PC-3 (cell line): ENCODE measurements around the gene SCAP. TPM values are rescaled to one million over a fixed set of nuclear protein-coding genes. Genes with fewer than 3 reads are reported as not detected.

Experiments
- ATAC-seq: fragments of 200-7000 bp; cut with Tn5 transposase; 2 replicates; pipeline ENCODE4 v1.9.1; 2020; ENCODE audit warnings: mild to moderate bottlenecking, moderate library complexity
- BruUV-seq: library from RNA; stranded (reverse); fragments of 400-500 nt; replicated peaks from 2 replicates; lab custom pipeline; 2021; lab: Mats Ljungman, UMichigan
- CTCF ChIA-PET: fragments of 300-600 bp; sonication (Branson Sonifier 250); formaldehyde crosslinking; loops from one replicate; lab custom pipeline; 2022; ENCODE audit warnings: antibody characterized with exemption; lab: Charles Lee
- POLR2A ChIA-PET: fragments of 300-600 bp; sonication (Branson Sonifier 250); formaldehyde crosslinking; loops from one replicate; lab custom pipeline; 2022; ENCODE audit warnings: antibody characterized with exemption; ENCODE audit not compliant: unreplicated experiment; lab: Charles Lee
- DNase-seq: peaks from one replicate; pipeline ENCODE4 v3.0.0-alpha.2; 2015
- H2AFZ ChIP-seq: fragments of 300-600 bp; sonication (generic); 2 replicates; pipeline ENCODE4 v1.6.0; 2016; ENCODE audit warnings: antibody characterized with exemption, low read length
- H3F3A ChIP-seq: fragments of 300-600 bp; sonication (generic); one replicate; pipeline ENCODE4 v1.6.0; 2017; ENCODE audit warnings: antibody characterized with exemption, low read length, control low read depth, mild to moderate bottlenecking; ENCODE audit not compliant: unreplicated experiment
- H3K27ac ChIP-seq: fragments of 300-600 bp; sonication (generic); 2 replicates; pipeline ENCODE4 v1.5.1; 2016; ENCODE audit warnings: mild to moderate bottlenecking, low read length
- H3K27me3 ChIP-seq: fragments of 300-600 bp; sonication (generic); 2 replicates; pipeline ENCODE4 v1.6.1; 2016; ENCODE audit warnings: low read length, mixed read lengths
- H3K36me3 ChIP-seq: fragments of 300-600 bp; sonication (generic); 2 replicates; pipeline ENCODE4 v1.6.1; 2016; ENCODE audit warnings: low read depth, mixed run types, low read length, mixed read lengths
- H3K4me1 ChIP-seq: fragments of 300-600 bp; sonication (generic); 2 replicates; pipeline ENCODE4 v1.5.1; 2016; ENCODE audit warnings: low read length; ENCODE audit not compliant: insufficient read depth
- H3K4me2 ChIP-seq: fragments of 300-600 bp; sonication (generic); 2 replicates; pipeline ENCODE4 v1.6.0; 2016; ENCODE audit warnings: low read length
- H3K4me3 ChIP-seq: fragments of 300-600 bp; sonication (generic); 2 replicates; pipeline ENCODE4 v1.5.1; 2016; ENCODE audit warnings: mild to moderate bottlenecking, low read length, mixed read lengths
- H3K79me2 ChIP-seq: fragments of 300-600 bp; sonication (generic); 2 replicates; pipeline ENCODE4 v1.6.1; 2017; ENCODE audit warnings: low read length, mixed read lengths
- H3K9ac ChIP-seq: fragments of 300-600 bp; sonication (generic); 2 replicates; pipeline ENCODE4 v1.6.0; 2016; ENCODE audit warnings: mild to moderate bottlenecking, low read length
- H3K9me2 ChIP-seq: fragments of 300-600 bp; sonication (generic); replicated peaks from 2 replicates; pipeline ENCODE4 v1.6.1; 2016; ENCODE audit warnings: mixed run types, low read length, mixed read lengths
- H3K9me3 ChIP-seq: fragments of 300-600 bp; sonication (generic); 2 replicates; pipeline ENCODE4 v1.6.1; 2016; ENCODE audit warnings: low read length, mixed read lengths
- H4K20me1 ChIP-seq: fragments of 300-600 bp; sonication (generic); 2 replicates; pipeline ENCODE4 v1.6.1; 2016; ENCODE audit warnings: low read length, mixed read lengths
- EZH2 ChIP-seq: fragments of 300-600 bp; sonication (generic); IDR thresholded peaks from one replicate; pipeline ENCODE4 v1.6.1; 2017; ENCODE audit warnings: antibody characterized with exemption, mild to moderate bottlenecking, low read length; ENCODE audit not compliant: unreplicated experiment
- EZH2phosphoT487 ChIP-seq: fragments of 300-600 bp; sonication (generic); IDR thresholded peaks from 2 replicates; pipeline ENCODE4 v1.6.1; 2018; ENCODE audit warnings: mild to moderate bottlenecking, antibody characterized with exemption, low read length, borderline replicate concordance
- intact Hi-C: fragments of 100-400 bp; cut with micrococcal nuclease; formaldehyde crosslinking; loops from 2 replicates; pipeline ENCODE4 v1.9.0; 2023
- total RNA-seq: library from RNA; depleted of rRNA; stranded (reverse); fragments of >200 nt; gene quantifications from 2 replicates; pipeline ENCODE4 v1.2.3, GENCODE V29; 2014
- TF ChIP-seq, protein P1 (sequence below): fragments of 300-600 bp; sonication (generic); conservative IDR thresholded peaks from 2 replicates; pipeline ENCODE4 v1.5.1; 2017; ENCODE audit warnings: antibody characterized with exemption, low read depth, mild to moderate bottlenecking, low read length

Gene SCAP
- total RNA-seq, 1 experiment from 2014 or later, result 84.7 TPM

DNA sequence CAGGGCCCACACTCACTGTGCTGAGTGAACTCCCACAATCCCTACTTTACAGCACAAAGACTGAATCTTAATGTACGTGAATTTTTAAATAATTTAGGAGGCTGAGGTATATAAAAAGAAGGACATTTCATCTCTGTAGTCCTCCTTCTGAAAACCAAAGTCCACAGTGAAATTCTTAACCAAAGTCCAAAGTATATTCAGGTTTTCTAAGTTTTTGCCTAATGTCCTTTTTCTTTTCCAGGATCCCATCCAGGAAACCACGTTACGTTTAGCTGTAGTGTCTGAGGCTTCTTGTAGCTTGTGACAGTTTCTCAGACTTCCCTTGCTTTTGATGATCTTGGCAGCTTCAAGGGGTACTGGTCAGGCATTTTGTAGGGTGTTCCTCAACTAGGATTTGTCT, 44.5 kb downstream of the SCAP start:
- Histone ChIP-seq H3K36me3 (peaks cover 32% of the 10 kb centered on the region), H3K4me2 (no peak overlapping the region), H4K20me1 (no peaks in the 10 kb centered on the region), H3K9me2 (no peaks in the 10 kb centered on the region), H3K9ac (no peak overlapping the region), H3K27me3 (no peaks in the 10 kb centered on the region), H3K27ac (no peak overlapping the region), H2AFZ (no peak overlapping the region), H3K4me3 (no peak overlapping the region), H3F3A (no peaks in the 10 kb centered on the region), H3K4me1 (peaks cover 12% of the 10 kb centered on the region), H3K79me2 (no peaks in the 10 kb centered on the region), H3K9me3 (no peaks in the 10 kb centered on the region)
- ChIA-PET POLR2A (no interaction called here), CTCF (no interaction called here)
- ATAC-seq (no peak), DNase-seq (no peak)
- TF ChIP-seq, protein P1, sequence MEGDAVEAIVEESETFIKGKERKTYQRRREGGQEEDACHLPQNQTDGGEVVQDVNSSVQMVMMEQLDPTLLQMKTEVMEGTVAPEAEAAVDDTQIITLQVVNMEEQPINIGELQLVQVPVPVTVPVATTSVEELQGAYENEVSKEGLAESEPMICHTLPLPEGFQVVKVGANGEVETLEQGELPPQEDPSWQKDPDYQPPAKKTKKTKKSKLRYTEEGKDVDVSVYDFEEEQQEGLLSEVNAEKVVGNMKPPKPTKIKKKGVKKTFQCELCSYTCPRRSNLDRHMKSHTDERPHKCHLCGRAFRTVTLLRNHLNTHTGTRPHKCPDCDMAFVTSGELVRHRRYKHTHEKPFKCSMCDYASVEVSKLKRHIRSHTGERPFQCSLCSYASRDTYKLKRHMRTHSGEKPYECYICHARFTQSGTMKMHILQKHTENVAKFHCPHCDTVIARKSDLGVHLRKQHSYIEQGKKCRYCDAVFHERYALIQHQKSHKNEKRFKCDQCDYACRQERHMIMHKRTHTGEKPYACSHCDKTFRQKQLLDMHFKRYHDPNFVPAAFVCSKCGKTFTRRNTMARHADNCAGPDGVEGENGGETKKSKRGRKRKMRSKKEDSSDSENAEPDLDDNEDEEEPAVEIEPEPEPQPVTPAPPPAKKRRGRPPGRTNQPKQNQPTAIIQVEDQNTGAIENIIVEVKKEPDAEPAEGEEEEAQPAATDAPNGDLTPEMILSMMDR, result no peak
- TF ChIP-seq EZH2 (no peak), EZH2phosphoT487 (no peak)
- BruUV-seq, result no TSS peak
- intact Hi-C loops, result no loop called here

DNA sequence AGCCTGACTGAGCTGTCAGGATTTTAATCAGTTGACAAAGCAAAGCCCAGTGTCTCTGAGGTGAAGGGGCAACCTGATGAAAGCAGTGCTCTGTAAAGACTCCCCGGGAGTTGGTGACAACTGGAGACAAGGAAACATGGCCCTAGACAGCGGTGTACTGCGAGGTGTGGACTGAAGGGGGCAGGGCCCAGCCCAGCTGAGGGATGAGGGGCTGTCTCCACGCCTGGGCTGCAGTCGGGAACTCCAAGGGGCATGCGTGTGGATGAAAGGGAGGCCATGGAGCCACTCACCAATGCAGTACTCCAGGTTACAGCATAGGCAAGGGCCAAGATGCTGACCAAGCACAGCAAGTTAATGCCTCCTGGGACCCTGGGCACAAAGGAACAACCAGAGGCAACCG, 45.1 kb downstream of the SCAP start:
- TF ChIP-seq EZH2phosphoT487 (no peak), EZH2 (no peak)
- TF ChIP-seq, protein P1, result no peak
- no peaks in the 10 kb centered on the region for H3K9me2 ChIP-seq
- CTCF ChIA-PET, result no interaction called here
- intact Hi-C loops, result no loop called here
- no peak overlapping the region for H2AFZ ChIP-seq
- no peaks in the 10 kb centered on the region for H3K27me3 ChIP-seq
- H3K9me3 ChIP-seq, result no peaks in the 10 kb centered on the region
- H3K79me2 ChIP-seq, result no peaks in the 10 kb centered on the region
- H3K9ac ChIP-seq, result no peak overlapping the region
- POLR2A ChIA-PET, result no interaction called here
- ATAC-seq (no peak), DNase-seq (no peak)
- H3K36me3 ChIP-seq, result peaks cover 32% of the 10 kb centered on the region
- H3K27ac ChIP-seq, result no peak overlapping the region
- no peaks in the 10 kb centered on the region for H3F3A ChIP-seq
- no peaks in the 10 kb centered on the region for H4K20me1 ChIP-seq
- BruUV-seq, result no TSS peak
- peaks cover 12% of the 10 kb centered on the region for H3K4me1 ChIP-seq
- H3K4me3 ChIP-seq, result no peak overlapping the region
- H3K4me2 ChIP-seq, result no peak overlapping the region

DNA sequence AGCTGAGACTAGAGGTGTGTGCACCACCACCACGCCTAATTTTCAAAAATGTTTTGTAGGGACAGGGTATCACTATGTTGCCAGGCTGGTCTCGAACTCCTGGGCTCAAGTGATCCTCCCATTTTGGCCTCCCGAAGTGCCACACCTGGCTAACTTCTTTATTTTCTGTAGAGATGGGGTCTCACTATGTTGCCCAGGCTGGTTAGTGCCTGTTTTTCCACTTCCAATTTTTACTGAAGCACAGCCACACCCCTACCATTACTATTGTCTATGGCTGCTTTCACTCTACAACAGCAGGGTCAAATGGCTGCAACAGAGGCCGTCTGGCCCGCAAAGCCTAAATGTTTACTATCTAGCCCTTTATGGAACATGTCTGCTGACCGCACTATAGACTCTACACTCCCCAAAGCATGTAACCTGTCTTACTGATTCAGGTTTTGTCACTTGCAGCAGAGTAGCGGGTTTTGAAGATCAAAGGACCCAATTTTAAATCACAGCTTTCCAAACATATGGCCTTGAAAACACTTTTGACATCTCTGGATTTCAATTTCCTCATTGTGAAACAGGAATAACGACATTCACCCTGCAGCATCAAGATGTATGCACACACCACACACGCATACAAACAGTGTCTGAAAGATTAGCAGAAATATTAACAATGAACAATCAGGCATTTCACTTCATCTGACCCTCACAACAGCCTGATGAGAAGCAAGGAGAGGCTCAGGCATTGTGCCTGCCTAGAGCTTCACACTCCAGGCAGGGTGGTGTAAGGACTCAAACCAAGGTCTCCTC, 46.1 kb downstream of the SCAP start:
- no peak overlapping the region for H3K4me3 ChIP-seq
- no peaks in the 10 kb centered on the region for H3K79me2 ChIP-seq
- no peak overlapping the region for H3K4me2 ChIP-seq
- H3K9me3 ChIP-seq, result no peaks in the 10 kb centered on the region
- no peaks in the 10 kb centered on the region for H3K27me3 ChIP-seq
- no peak overlapping the region for H3K27ac ChIP-seq
- no peaks in the 10 kb centered on the region for H4K20me1 ChIP-seq
- no peaks in the 10 kb centered on the region for H3K9me2 ChIP-seq
- BruUV-seq, result no TSS peak
- intact Hi-C loops, result no loop called here
- no peaks in the 10 kb centered on the region for H3F3A ChIP-seq
- H3K4me1 ChIP-seq, result peaks cover 12% of the 10 kb centered on the region
- ChIA-PET CTCF (no interaction called here), POLR2A (no interaction called here)
- ATAC-seq (no peak), DNase-seq (no peak)
- H3K9ac ChIP-seq, result no peak overlapping the region
- TF ChIP-seq, protein P1, result no peak
- no peak for TF ChIP-seq EZH2phosphoT487
- no peak for TF ChIP-seq EZH2
- peaks cover 27% of the 10 kb centered on the region for H3K36me3 ChIP-seq
- H2AFZ ChIP-seq, result no peak overlapping the region
